Right lobe of liver (tissue), 4 donors: Measurements from ENCODE around the gene HMGCS1.

Experiments used
- CTCF ChIP-seq, 4 donors: fragments of 200-600 bp in 3 of 4; fragments of 450-650 bp in 1 of 4; IDR thresholded peaks; one replicate each; pipeline versions ENCODE4 v1.5.1 to v1.8.0; 2016 to 2022; ENCODE audit warnings: antibody characterized with exemption in 4 of 4, mild to moderate bottlenecking in 2 of 4
- POLR2A ChIP-seq: fragments of 450-650 bp; IDR thresholded peaks from one replicate; pipeline ENCODE4 v1.6.1; 2017; ENCODE audit warnings: antibody characterized with exemption, mild to moderate bottlenecking
- donor health status: DM: no; HTN: no; CAD: no.
- donor health status: DM: no; HTN: no; CAD: no.
- donor health status: DM: no; HTN: yes; CAD: no.

GRCh38 chr5:43256261-43256966, 56.8 kb downstream of the HMGCS1 start:
- TF ChIP-seq CTCF (IDR thresholded peaks at IDR 0.05) (no peak), POLR2A (no peak)
